DND-41 (cell line): Measurements from ENCODE around the gene WDR86.

Source experiments
- EZH2 ChIP-seq: IDR thresholded peaks from 3 replicates; pipeline ENCODE4 v1.6.1; 2012; ENCODE audit warnings: borderline replicate concordance, low read depth, mild to moderate bottlenecking, moderate library complexity, low read length, inconsistent platforms; ENCODE audit not compliant: severe bottlenecking
- TF ChIP-seq, protein P1 (sequence below): IDR thresholded peaks from 2 replicates; pipeline ENCODE4 v1.5.1; 2012; ENCODE audit warnings: borderline replicate concordance, low read length, moderate library complexity, mild to moderate bottlenecking; ENCODE audit not compliant: poor library complexity, severe bottlenecking; ENCODE audit errors: extremely low read depth

DNA sequence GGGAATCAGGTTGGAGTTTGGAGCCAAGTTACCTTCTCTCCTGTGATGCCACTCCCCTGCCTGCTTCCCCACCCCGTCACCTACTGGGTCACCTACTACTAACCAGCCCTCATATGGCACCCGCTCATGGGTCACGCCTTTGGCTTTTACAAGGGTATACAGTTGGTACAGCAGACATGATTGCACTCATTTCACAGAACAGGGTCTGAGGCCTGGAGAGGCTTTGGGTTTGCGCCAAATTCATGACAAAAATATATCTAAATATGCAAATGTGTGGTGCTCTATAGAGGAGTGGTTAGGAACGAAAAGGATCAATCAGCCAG, 19.4 kb upstream of the WDR86 start:
- TF ChIP-seq EZH2 = no peak
- TF ChIP-seq, protein P1, sequence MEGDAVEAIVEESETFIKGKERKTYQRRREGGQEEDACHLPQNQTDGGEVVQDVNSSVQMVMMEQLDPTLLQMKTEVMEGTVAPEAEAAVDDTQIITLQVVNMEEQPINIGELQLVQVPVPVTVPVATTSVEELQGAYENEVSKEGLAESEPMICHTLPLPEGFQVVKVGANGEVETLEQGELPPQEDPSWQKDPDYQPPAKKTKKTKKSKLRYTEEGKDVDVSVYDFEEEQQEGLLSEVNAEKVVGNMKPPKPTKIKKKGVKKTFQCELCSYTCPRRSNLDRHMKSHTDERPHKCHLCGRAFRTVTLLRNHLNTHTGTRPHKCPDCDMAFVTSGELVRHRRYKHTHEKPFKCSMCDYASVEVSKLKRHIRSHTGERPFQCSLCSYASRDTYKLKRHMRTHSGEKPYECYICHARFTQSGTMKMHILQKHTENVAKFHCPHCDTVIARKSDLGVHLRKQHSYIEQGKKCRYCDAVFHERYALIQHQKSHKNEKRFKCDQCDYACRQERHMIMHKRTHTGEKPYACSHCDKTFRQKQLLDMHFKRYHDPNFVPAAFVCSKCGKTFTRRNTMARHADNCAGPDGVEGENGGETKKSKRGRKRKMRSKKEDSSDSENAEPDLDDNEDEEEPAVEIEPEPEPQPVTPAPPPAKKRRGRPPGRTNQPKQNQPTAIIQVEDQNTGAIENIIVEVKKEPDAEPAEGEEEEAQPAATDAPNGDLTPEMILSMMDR = no peak
